Muscle layer of duodenum (tissue), 2 donors: ENCODE data around the gene SCAI.

ENCODE experiments used
- H3K27ac ChIP-seq: one replicate; pipeline ENCODE4 v1.7.0; 2013; ENCODE audit warnings: mild to moderate bottlenecking, low read length
- H3K27me3 ChIP-seq: one replicate; pipeline ENCODE4 v1.7.0; 2013; ENCODE audit warnings: low read depth, mild to moderate bottlenecking, control low read depth, low read length
- H3K36me3 ChIP-seq, 2 donors: one replicate each; pipeline ENCODE4 v1.7.0; 2013; ENCODE audit warnings: low read length in 2 of 2, control low read depth in 1 of 2, mild to moderate bottlenecking in 1 of 2; ENCODE audit not compliant: insufficient read depth in 2 of 2, control insufficient read depth in 1 of 2
- H3K4me1 ChIP-seq, 2 donors: one replicate each; pipeline ENCODE4 v1.7.0; 2013; ENCODE audit warnings: low read length in 2 of 2, mild to moderate bottlenecking in 2 of 2, control low read depth in 1 of 2, moderate library complexity in 1 of 2; ENCODE audit not compliant: insufficient read depth in 2 of 2, control insufficient read depth in 1 of 2
- H3K4me3 ChIP-seq, 2 donors: one replicate each; pipeline ENCODE4 v1.7.0; 2013; ENCODE audit warnings: low read length in 2 of 2, low read depth in 1 of 2, mild to moderate bottlenecking in 1 of 2
- H3K9me3 ChIP-seq, 2 donors: one replicate each; pipeline ENCODE4 v1.7.0; 2013; ENCODE audit warnings: low read length in 2 of 2, control low read depth in 1 of 2, mild to moderate bottlenecking in 1 of 2; ENCODE audit not compliant: control insufficient read depth in 1 of 2
- donor health status: healthy.

The SCAI gene

GRCh38 chr9:125147401-125147951, 4.1 kb upstream of the SCAI start:
- no peaks in the 10 kb centered on the region for H3K9me3 ChIP-seq
- peaks cover 11 to 30% of the 10 kb centered on the region in 2 donors for H3K36me3 ChIP-seq
- H3K27ac ChIP-seq, result no peak overlapping the region
- H3K27me3 ChIP-seq, result no peaks in the 10 kb centered on the region
- H3K4me1 ChIP-seq, result peaks cover 0 to 7% of the 10 kb centered on the region in 2 donors
- no peak overlapping the region for H3K4me3 ChIP-seq

DNA sequence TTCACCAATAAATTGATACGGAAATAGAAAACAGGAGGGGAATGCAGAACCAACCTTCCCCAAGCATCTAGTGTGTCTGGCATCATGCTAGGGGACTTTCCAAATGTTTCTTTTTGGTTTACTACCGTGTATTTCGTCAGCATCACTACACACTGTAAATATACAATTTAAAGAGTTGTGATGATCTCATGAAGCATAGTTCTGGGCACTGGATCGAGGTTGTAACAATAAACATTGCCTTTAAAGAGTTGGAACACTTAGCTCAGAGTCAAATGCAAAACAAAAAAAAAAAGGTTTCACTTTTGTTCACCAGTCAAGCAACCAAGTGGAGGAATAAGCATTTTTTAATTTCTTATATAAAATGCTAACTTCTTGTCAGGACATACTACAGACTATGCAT, 2.9 kb upstream of the SCAI start:
- peaks cover 0 to 7% of the 10 kb centered on the region in 2 donors for H3K4me1 ChIP-seq
- peaks cover 8 to 18% of the 10 kb centered on the region in 2 donors for H3K36me3 ChIP-seq
- H3K27ac ChIP-seq, result peak overlapping the region; percentile 42
- H3K27me3 ChIP-seq, result no peaks in the 10 kb centered on the region
- H3K4me3 ChIP-seq, result no peak overlapping the region
- H3K9me3 ChIP-seq, result no peaks in the 10 kb centered on the region

- Histone ChIP-seq H3K36me3 (peaks cover 3 to 10% of the 10 kb centered on the region in 2 donors), H3K27ac (no peak overlapping the region), H3K4me3 (no peak overlapping the region), H3K27me3 (no peaks in the 10 kb centered on the region), H3K9me3 (no peaks in the 10 kb centered on the region), H3K4me1 (peaks cover 0 to 7% of the 10 kb centered on the region in 2 donors)
Observed at GRCh38 chr9:125145425-125145824, 2.1 kb upstream of the SCAI start.

GRCh38 chr9:125142560-125143376, 560 bp downstream of the SCAI start:
- peak overlapping the region; percentile 60 to 74 for H3K4me3 ChIP-seq
- no peaks in the 10 kb centered on the region for H3K9me3 ChIP-seq
- no peaks in the 10 kb centered on the region for H3K27me3 ChIP-seq
- H3K36me3 ChIP-seq, result peaks cover 0 to 3% of the 10 kb centered on the region in 2 donors
- peaks cover 0 to 7% of the 10 kb centered on the region in 2 donors for H3K4me1 ChIP-seq
- no peak overlapping the region for H3K27ac ChIP-seq

DNA sequence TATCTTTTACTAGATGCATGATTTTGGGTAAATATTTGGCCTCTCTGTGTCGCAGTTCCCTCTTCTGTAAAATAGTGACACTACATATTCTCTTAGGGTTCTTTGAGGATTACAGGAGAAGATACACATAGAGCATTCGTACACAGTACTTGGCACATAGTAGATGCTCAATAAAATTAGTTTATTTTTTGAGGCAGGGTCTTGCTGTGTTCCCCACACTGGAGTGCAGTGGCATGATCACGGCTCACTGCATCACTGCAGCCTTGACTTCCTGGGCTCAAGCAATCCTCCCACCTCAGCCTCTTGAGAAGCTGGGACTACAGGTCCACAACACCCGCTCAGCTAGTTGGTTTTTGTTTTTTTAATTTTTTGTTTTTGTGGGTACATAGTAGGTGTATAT, 1.6 kb downstream of the SCAI start:
- H3K4me3 ChIP-seq, result no peak overlapping the region
- peaks cover 0 to 3% of the 10 kb centered on the region in 2 donors for H3K36me3 ChIP-seq
- H3K9me3 ChIP-seq, result no peaks in the 10 kb centered on the region
- no peak overlapping the region for H3K27ac ChIP-seq
- H3K4me1 ChIP-seq, result peaks cover 0 to 7% of the 10 kb centered on the region in 2 donors
- H3K27me3 ChIP-seq, result no peaks in the 10 kb centered on the region

DNA sequence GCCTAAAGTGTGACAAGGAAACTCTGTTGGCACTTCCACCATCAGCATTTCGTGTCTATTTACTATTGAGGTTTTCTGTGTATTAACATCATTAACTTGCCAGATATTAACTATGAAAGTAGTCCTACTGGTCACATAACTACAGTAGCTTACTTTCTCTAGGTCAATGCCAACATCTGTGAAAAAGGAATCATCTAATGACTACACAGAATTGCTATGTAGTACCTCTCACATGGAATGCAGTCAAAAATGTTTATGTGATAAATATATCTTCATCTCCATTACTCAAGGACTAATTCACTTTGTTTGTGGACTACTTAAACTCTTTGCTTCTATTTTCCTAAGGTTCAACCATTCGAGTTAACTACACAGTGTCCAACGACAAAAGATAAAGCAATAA, 2.1 kb downstream of the SCAI start:
- Histone ChIP-seq H3K4me3 (no peak overlapping the region), H3K27ac (no peak overlapping the region), H3K36me3 (peaks cover 0 to 3% of the 10 kb centered on the region in 2 donors), H3K27me3 (no peaks in the 10 kb centered on the region), H3K9me3 (no peaks in the 10 kb centered on the region), H3K4me1 (peaks cover 0 to 7% of the 10 kb centered on the region in 2 donors)

GRCh38 chr9:125140576-125140975, 2.8 kb downstream of the SCAI start:
- no peaks in the 10 kb centered on the region for H3K9me3 ChIP-seq
- H3K27me3 ChIP-seq, result no peaks in the 10 kb centered on the region
- no peak overlapping the region for H3K27ac ChIP-seq
- H3K36me3 ChIP-seq, result peaks cover 0 to 3% of the 10 kb centered on the region in 2 donors
- no peak overlapping the region for H3K4me3 ChIP-seq
- H3K4me1 ChIP-seq, result peaks cover 0 to 7% of the 10 kb centered on the region in 2 donors

DNA sequence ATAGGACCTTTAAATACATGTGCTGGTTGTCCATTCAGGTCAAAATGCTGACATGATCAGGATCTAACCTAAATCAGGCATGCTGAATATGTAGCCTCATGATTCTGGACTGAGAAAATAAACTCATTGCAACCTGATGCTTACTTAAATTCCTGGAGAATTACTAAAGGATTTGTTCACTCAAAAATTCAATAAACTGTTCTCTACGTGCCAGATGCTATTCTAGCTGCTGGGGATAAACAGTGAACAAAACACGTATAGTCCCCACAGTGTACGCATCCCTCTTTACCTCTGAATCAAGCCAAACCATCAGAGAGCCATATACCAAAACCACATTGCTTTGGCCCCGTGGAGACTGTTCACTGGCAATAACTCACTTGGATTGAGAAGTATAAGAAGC, 6.1 kb downstream of the SCAI start:
- Histone ChIP-seq H3K9me3 (no peaks in the 10 kb centered on the region), H3K27ac (no peak overlapping the region), H3K4me1 (no peaks in the 10 kb centered on the region), H3K4me3 (no peak overlapping the region), H3K36me3 (peaks cover 0 to 3% of the 10 kb centered on the region in 2 donors), H3K27me3 (no peaks in the 10 kb centered on the region)

DNA sequence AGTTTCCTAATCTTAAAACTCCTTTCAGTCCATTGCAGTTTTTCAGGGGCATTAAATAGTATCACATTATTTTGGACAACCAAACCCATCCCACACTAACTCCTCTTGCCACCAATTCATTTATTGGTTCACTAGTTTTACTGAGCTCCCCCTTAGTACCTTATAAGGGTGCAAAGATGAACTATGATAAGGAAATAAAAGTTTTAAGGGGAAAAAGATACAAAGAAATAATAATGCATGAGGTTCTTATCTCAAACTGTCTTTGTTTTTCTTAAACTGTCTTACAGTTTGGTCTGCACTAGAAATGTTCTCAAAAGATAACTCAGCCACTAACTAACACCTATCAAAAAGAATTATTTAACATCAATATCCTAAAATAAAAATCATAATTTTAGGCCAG, 8.4 kb downstream of the SCAI start:
- Histone ChIP-seq H3K9me3 (no peaks in the 10 kb centered on the region), H3K4me3 (no peak overlapping the region), H3K27ac (no peak overlapping the region), H3K27me3 (no peaks in the 10 kb centered on the region), H3K36me3 (no peaks in the 10 kb centered on the region), H3K4me1 (no peaks in the 10 kb centered on the region)

DNA sequence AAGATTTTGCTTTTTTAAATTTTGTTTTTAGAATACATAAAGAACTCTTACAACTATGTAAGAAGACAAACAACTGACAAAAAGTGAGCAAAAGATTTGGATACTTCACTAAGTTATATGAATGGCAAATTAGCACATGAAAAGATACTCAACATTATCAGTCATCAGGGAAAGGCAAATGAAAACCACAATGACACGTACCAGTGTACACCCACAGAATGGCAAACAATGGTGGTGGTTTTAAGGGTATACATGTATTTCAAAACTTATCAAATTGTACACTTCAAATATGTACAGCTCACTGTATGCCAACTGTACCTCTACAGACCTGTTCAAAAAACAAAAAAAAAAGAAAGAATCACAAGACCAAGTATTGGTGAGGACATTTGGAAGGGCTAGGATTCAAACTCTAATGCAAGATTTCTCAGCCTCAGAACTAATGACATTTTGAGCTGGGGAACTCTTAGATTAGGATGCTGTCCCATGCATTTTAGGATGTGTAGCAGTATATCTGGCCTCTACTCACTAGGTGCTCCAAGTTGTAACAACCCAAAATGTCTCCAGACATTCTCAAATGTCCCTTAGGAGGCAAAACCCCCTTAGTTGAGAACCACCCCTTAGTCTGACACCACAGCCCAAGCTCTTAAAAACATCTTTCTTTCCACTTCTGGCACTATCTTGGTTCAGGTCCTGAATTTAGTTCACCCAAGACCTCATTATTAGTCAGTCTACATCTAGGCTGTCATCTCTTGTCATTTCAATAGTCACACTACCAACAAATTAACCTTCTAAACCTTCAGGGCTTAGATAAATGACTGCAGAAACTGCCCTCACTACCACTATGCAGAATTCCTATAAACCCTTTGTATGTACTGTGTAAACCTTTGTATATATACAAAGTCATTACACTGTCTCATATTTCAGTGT, 9.7 kb downstream of the SCAI start:
- H3K4me1 ChIP-seq, result no peaks in the 10 kb centered on the region
- H3K9me3 ChIP-seq, result no peaks in the 10 kb centered on the region
- no peak overlapping the region for H3K27ac ChIP-seq
- H3K27me3 ChIP-seq, result no peaks in the 10 kb centered on the region
- H3K4me3 ChIP-seq, result no peak overlapping the region
- no peaks in the 10 kb centered on the region for H3K36me3 ChIP-seq

DNA sequence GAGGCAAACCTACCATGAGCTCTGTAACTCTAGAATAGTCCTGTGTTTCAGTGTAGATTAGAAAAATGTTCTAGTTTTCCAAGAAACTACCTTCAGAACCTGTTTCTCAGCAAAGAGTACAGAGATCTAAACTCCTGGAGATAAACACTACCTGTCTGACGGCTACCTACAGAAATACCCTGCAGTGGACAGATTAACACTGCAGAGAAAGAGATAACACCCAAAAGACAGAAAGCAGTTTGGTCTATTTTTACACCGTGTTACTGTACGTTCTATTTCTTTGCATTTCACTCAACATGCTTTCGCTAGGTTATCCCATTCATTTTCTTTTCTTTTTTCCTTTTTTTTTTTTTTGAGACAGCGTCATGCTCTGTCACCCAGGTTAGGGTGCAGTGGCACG, 11.6 kb downstream of the SCAI start:
- Histone ChIP-seq H3K27ac (no peak overlapping the region), H3K9me3 (no peaks in the 10 kb centered on the region)

More for the DNA sequence above, 11.6 kb downstream of the SCAI start:
- H3K4me3 ChIP-seq, result no peak overlapping the region
- H3K4me1 ChIP-seq, result no peaks in the 10 kb centered on the region
- H3K27me3 ChIP-seq, result no peaks in the 10 kb centered on the region
- H3K36me3 ChIP-seq, result no peaks in the 10 kb centered on the region
